Germinal center (tissue), 1 donor: ENCODE results near the gene EPS8.

Experiments
- DNase-seq: peaks from one replicate; pipeline ENCODE4 v3.0.0; 2012; ENCODE audit warnings: mixed read lengths, low spot score

Gene EPS8

GRCh38 chr12:15689751-15690191 is 99.4 kb downstream of the EPS8 start:
- no peak for DNase-seq

GRCh38 chr12:15688838-15689625 is 100.2 kb downstream of the EPS8 start:
- DNase-seq: no peak

GRCh38 chr12:15688202-15688736 is 100.9 kb downstream of the EPS8 start:
- DNase-seq: no peak

- no peak for DNase-seq
Observed at GRCh38 chr12:15687583-15687982, 101.6 kb downstream of the EPS8 start.

GRCh38 chr12:15684896-15685658 is 104.1 kb downstream of the EPS8 start:
- DNase-seq: no peak

- no peak for DNase-seq
Observed at GRCh38 chr12:15682826-15683225, 106.4 kb downstream of the EPS8 start.

- DNase-seq: no peak
Observed at GRCh38 chr12:15679151-15679550, 110.0 kb downstream of the EPS8 start.

- no peak for DNase-seq
Observed at GRCh38 chr12:15677726-15678201, 111.4 kb downstream of the EPS8 start.

- DNase-seq: no peak
Observed at GRCh38 chr12:15677228-15677627, 112.0 kb downstream of the EPS8 start.

GRCh38 chr12:15672671-15673270 is 116.4 kb downstream of the EPS8 start:
- no peak for DNase-seq

GRCh38 chr12:15670756-15671155 is 118.4 kb downstream of the EPS8 start:
- no peak for DNase-seq

- DNase-seq: no peak
Observed at GRCh38 chr12:15669256-15669948, 119.8 kb downstream of the EPS8 start.

GRCh38 chr12:15664491-15664890 is 124.7 kb downstream of the EPS8 start:
- no peak for DNase-seq

GRCh38 chr12:15662983-15663659 is 126.1 kb downstream of the EPS8 start:
- no peak for DNase-seq

- DNase-seq: no peak
Observed at GRCh38 chr12:15662303-15662980, 126.7 kb downstream of the EPS8 start.

GRCh38 chr12:15651371-15651770 is 137.8 kb downstream of the EPS8 start:
- no peak for DNase-seq

GRCh38 chr12:15650399-15651128 is 138.6 kb downstream of the EPS8 start:
- DNase-seq: no peak

GRCh38 chr12:15649347-15649746 is 139.8 kb downstream of the EPS8 start:
- DNase-seq: no peak

GRCh38 chr12:15648558-15648957 is 140.6 kb downstream of the EPS8 start:
- no peak for DNase-seq

GRCh38 chr12:15646581-15646980 is 142.6 kb downstream of the EPS8 start:
- DNase-seq: no peak
